Activated gamma-delta T cell treated with Interleukin-2 at 50 U/mL for 16 hours (primary cell): ENCODE measurements around the gene ZNF521.

Experiments
- DNase-seq: peaks from one replicate; pipeline ENCODE4 v3.0.0-alpha.2; 2020

Gene ZNF521

DNA sequence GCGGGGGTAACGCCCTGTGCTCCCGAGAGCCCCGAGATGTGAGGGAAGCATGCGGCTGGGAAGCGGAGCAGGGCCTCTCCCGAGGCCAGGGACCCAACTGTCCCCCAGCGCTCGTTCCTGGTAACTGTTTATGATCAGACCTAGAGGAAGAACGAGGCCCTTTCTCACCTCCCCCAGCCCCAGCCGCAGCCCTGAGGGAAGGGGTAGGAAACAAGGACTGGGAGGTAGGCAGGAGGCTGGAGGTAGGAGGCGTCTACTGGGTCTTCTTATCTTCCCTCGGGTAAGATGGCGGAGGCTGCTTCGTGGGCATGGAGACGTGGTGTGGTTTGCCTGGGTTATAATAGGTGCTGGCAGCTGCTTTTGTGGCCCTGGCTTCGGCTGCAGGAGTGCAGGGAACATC lies 335.8 kb downstream of the ZNF521 start:
- DNase-seq = no peak
